ENCODE measurements around the gene LRRC58.

LRRC58 gene

DNA sequence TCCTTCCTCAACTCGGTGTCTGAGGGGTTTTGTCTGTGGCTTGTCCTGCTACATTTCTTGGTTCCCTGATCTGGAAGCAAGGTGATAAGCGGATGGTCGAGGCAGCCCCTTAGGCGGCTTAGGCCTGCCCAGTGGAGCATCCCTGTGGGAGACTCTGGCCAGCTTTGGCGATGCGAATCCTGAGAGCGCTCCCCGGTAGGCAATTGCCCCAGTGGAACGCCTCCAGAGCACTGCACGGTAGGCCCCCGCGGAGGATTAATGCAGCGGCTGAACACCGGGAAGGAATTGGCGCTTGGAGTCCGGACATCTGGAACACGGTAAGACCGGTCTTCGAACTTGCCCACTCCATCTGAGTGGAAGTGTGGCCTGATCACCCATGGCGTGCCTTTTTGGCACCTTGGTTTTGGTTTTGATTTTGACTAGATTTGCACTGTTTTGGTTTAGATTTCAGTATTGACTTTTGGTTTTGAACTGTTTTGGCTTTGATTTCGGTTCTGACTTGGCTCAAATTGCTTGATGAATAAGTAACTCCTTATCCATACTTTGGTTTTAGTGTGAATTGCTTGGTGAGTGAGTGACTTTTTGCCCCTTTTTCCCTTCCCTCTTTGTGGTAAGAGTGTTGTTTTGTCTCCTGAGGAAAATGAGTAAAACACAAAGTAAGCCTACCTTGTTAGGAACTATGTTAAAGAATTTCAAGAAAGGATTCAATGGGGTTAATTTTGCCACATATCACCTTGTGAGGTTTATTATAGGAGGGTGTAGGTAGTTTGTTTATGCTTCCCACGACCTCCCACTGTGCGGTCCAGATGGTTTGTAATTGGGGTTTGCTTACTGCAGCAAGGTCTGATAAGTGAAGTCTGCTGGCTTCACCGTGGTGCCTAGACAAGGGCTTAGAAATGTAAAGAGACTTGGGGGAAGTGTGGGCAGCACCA is 37.0 kb downstream of the LRRC58 start (continued):
- TF ChIP-seq ZNF707 (tag by site-specific recombination; IDR thresholded peaks at IDR 0.05), result no peak

- CTCF ChIA-PET, result no interaction called here
- Histone ChIP-seq H3K9me3 (ENCODE audit: control insufficient read depth, insufficient read depth, low read depth, low read length) (no peaks in the 10 kb centered on the region), H3K4me3 (ENCODE audit: low read depth, low read length) (no peak overlapping the region), H3K27ac (ENCODE audit: extremely low read depth, low read depth, low read length) (no peak overlapping the region), H3K4me1 (ENCODE audit: control insufficient read depth, insufficient read depth, low read length) (no peaks in the 10 kb centered on the region), H3K36me3 (ENCODE audit: control insufficient read depth in 2 of 2, insufficient read depth in 1 of 2, low read length in 2 of 2) (no peaks in the 10 kb centered on the region)
- POLR2A ChIA-PET, result no interaction called here
- TF ChIP-seq GFI1B (tag by site-specific recombination; IDR thresholded peaks at IDR 0.05) (no peak), KLF8 (tag by site-specific recombination; IDR thresholded peaks at IDR 0.05) (no peak), ZNF112 (tag by site-specific recombination; IDR thresholded peaks at IDR 0.05) (no peak), ZNF202 (tag by site-specific recombination; IDR thresholded peaks at IDR 0.05; ENCODE audit: borderline replicate concordance) (no peak), ZNF335 (tag by site-specific recombination; conservative IDR thresholded peaks at IDR 0.05) (no peak), ZNF768 (tag by site-specific recombination; IDR thresholded peaks at IDR 0.05) (no peak), ZNF621 (tag by site-specific recombination; IDR thresholded peaks at IDR 0.05) (no peak), ZFP3 (tag by site-specific recombination; IDR thresholded peaks at IDR 0.05; ENCODE audit: low read depth) (no peak), ZNF416 (tag by site-specific recombination; IDR thresholded peaks at IDR 0.05) (no peak), GLI2 (tag by site-specific recombination; IDR thresholded peaks at IDR 0.05; ENCODE audit: borderline replicate concordance, low read depth) (no peak)
- TF ChIP-seq, protein P1, sequence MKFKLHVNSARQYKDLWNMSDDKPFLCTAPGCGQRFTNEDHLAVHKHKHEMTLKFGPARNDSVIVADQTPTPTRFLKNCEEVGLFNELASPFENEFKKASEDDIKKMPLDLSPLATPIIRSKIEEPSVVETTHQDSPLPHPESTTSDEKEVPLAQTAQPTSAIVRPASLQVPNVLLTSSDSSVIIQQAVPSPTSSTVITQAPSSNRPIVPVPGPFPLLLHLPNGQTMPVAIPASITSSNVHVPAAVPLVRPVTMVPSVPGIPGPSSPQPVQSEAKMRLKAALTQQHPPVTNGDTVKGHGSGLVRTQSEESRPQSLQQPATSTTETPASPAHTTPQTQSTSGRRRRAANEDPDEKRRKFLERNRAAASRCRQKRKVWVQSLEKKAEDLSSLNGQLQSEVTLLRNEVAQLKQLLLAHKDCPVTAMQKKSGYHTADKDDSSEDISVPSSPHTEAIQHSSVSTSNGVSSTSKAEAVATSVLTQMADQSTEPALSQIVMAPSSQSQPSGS (tag by site-specific recombination; IDR thresholded peaks at IDR 0.05; ENCODE audit: low read depth), result no peak
Observed at GRCh38 chr3:120306519-120307455, 42.4 kb downstream of the LRRC58 start.

- no peak for TF ChIP-seq OSR2 (tag by site-specific recombination; IDR thresholded peaks at IDR 0.05)
- TF ChIP-seq SCRT1 (tag by site-specific recombination; IDR thresholded peaks at IDR 0.05; ENCODE audit: borderline replicate concordance), result no peak
- no peak for TF ChIP-seq ZNF843 (tag by site-specific recombination; IDR thresholded peaks at IDR 0.05)
- no peak for TF ChIP-seq ZNF239 (tag by site-specific recombination; IDR thresholded peaks at IDR 0.05)
- no peak for TF ChIP-seq ZNF280C (tag by site-specific recombination; IDR thresholded peaks at IDR 0.05)
- no peak for TF ChIP-seq ZNF354C (tag by site-specific recombination; IDR thresholded peaks at IDR 0.05; ENCODE audit: borderline replicate concordance, low read depth)
- no peak for TF ChIP-seq TCF7L2 (IDR thresholded peaks at IDR 0.05; ENCODE audit: borderline replicate concordance, low read depth, low read length)
- TF ChIP-seq ZNF521 (tag by site-specific recombination; IDR thresholded peaks at IDR 0.05), result no peak
- TF ChIP-seq ZSCAN5A (tag by site-specific recombination; IDR thresholded peaks at IDR 0.05), result no peak
- H3K4me3 ChIP-seq (ENCODE audit: low read depth, low read length), result no peak overlapping the region
- no peaks in the 10 kb centered on the region for H3K36me3 ChIP-seq (ENCODE audit: control insufficient read depth in 2 of 2, insufficient read depth in 1 of 2, low read length in 2 of 2)
- no peak overlapping the region for H3K27ac ChIP-seq (ENCODE audit: extremely low read depth, low read depth, low read length)
- CTCF ChIA-PET, result no interaction called here
- no peaks in the 10 kb centered on the region for H3K4me1 ChIP-seq (ENCODE audit: control insufficient read depth, insufficient read depth, low read length)
- POLR2A ChIA-PET, result no interaction called here
- H3K9me3 ChIP-seq (ENCODE audit: control insufficient read depth, insufficient read depth, low read depth, low read length), result no peaks in the 10 kb centered on the region
Observed at GRCh38 chr3:120304616-120305015, 44.5 kb downstream of the LRRC58 start.

Data from HEK293 (cell line).